C4-2B (cell line): Measurements from ENCODE around the gene UBFD1.
"Not testable (repeated sequence)": the region's sequence is repeated elsewhere in the genome, so short reads cannot be mapped to it uniquely, and the experiment has no call there.

Source experiments
- H3K27ac ChIP-seq: fragments of 450-650 bp; 2 replicates; pipeline ENCODE4 v1.5.1; 2017
- CTCF ChIP-seq: fragments of 450-650 bp; conservative IDR thresholded peaks from 2 replicates; pipeline ENCODE4 v1.5.1; 2017; ENCODE audit warnings: mild to moderate bottlenecking
- ZFX ChIP-seq: fragments of 450-650 bp; IDR thresholded peaks from 2 replicates; pipeline ENCODE4 v1.6.1; 2017

Gene UBFD1

GRCh38 chr16:23573817-23574216, 16.3 kb downstream of the UBFD1 start:
- no peak overlapping the region for H3K27ac ChIP-seq
- TF ChIP-seq CTCF (no peak), ZFX (no peak)

GRCh38 chr16:23575834-23576233, 18.3 kb downstream of the UBFD1 start:
- no peak for TF ChIP-seq ZFX
- TF ChIP-seq CTCF, result no peak
- H3K27ac ChIP-seq, result no peak overlapping the region

GRCh38 chr16:23577493-23577892, 20.0 kb downstream of the UBFD1 start:
- no peak overlapping the region for H3K27ac ChIP-seq
- TF ChIP-seq ZFX (no peak), CTCF (no peak)

GRCh38 chr16:23578101-23578830, 20.7 kb downstream of the UBFD1 start:
- H3K27ac ChIP-seq, result no peak overlapping the region
- TF ChIP-seq CTCF, result no peak
- no peak for TF ChIP-seq ZFX

GRCh38 chr16:23579371-23579770, 21.8 kb downstream of the UBFD1 start:
- no peak overlapping the region for H3K27ac ChIP-seq

GRCh38 chr16:23580391-23580790, 22.9 kb downstream of the UBFD1 start:
- TF ChIP-seq ZFX (no peak), CTCF (no peak)
- no peak overlapping the region for H3K27ac ChIP-seq

More at GRCh38 chr16:23579371-23579770, 21.8 kb downstream of the UBFD1 start:
- TF ChIP-seq ZFX, result no peak
- no peak for TF ChIP-seq CTCF

GRCh38 chr16:23581764-23582163, 24.2 kb downstream of the UBFD1 start:
- TF ChIP-seq CTCF (no peak), ZFX (no peak)
- H3K27ac ChIP-seq, result no peak overlapping the region

GRCh38 chr16:23583271-23583670, 25.7 kb downstream of the UBFD1 start:
- not testable (repeated sequence) for H3K27ac ChIP-seq
